ENCODE data around the gene DPM2. TPM values are rescaled to one million over a fixed set of nuclear protein-coding genes. Genes with fewer than 3 reads are reported as not detected.

Gene DPM2
- total RNA-seq, 1 donor from 2014 or later = 32.7 TPM

DNA sequence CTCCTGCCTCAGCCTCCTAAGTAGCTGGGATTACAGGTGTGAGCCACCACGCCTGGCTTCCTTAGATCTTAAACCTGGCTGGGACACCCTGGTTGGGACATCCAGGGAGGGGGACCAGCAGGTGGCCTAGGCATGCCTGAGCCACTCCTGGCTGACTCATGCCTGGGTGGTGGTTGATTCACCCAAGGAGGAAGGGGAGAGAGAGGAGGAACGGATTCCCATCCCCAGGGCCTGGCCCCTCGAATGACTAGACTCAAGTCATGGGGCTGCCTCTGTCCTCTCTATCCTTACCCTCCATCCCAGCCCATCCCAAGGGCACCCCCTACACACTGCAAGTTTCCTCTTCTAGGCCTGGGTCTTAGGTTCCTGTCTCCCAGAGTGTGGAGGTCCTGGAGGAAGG lies 30.4 kb upstream of the DPM2 start:
- no peak for FAIRE-seq
- Histone ChIP-seq H3K27ac (ENCODE audit: low read depth, low read length) (peak overlapping the region; percentile 69), H3K4me2 (ENCODE audit: low read length) (peak overlapping the region; percentile 40)

DNA sequence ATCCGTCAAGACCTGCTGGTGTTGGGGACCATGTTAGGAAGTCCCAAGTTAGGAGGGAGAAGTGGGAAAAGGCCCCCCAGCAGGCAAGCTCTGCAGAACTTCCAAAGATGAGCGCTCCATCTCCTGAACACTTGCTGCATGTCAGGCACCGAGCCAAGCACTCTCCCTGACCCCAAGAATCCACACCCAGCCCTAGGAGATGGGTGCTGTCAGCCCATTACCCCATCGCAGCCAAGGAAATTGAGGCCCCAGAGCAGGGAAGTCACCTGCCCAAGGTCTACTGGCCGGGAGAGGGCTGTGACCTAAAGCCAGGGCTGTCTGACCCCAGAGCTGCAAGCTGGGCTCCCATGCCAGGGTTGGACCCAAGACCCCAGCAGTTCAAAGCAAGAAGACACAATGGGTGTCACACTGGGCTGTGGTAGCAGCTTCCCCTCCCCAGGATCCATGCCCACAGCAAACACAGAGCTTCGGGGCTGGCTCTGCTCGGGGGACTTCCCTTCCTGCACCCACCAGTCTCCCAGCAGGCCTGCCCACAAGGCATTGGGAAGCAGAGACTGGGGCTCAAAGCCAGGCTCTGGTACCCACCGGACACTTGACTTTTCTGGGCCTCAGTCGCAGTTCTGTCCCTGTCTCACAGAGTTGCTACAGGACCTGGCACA lies 29.6 kb upstream of the DPM2 start:
- Histone ChIP-seq H3K4me2 (ENCODE audit: low read length) (no peak overlapping the region), H3K36me3 (ENCODE audit: insufficient read depth, low read length) (no peaks in the 10 kb centered on the region), H3K27ac (ENCODE audit: low read depth, low read length) (no peak overlapping the region), H3K4me3 (ENCODE audit: insufficient read depth, low read depth, low read length) (no peak overlapping the region), H3K9ac (ENCODE audit: low read length) (no peak overlapping the region), H2AFZ (ENCODE audit: low read depth, low read length) (no peak overlapping the region), H3K4me1 (ENCODE audit: insufficient read depth, low read length) (peaks cover 40% of the 10 kb centered on the region), H3K9me3 (ENCODE audit: insufficient read depth, low read depth, low read length) (no peaks in the 10 kb centered on the region), H3K79me2 (ENCODE audit: insufficient read depth, low read length) (peaks cover 79% of the 10 kb centered on the region), H4K20me1 (ENCODE audit: insufficient read depth, low read length) (peaks cover 34% of the 10 kb centered on the region), H3K27me3 (ENCODE audit: insufficient read depth, low read length) (no peaks in the 10 kb centered on the region)
- H3K4me3 Mint-ChIP-seq (ENCODE audit: unreplicated experiment) = no peak overlapping the region
- H3K27ac Mint-ChIP-seq (ENCODE audit: unreplicated experiment) = no peak overlapping the region
- H3K27me3 Mint-ChIP-seq (ENCODE audit: low read depth, unreplicated experiment) = peaks cover 2% of the 10 kb centered on the region
- H3K9me3 Mint-ChIP-seq (ENCODE audit: unreplicated experiment) = peaks cover 2% of the 10 kb centered on the region
- peaks cover 4% of the 10 kb centered on the region for H3K36me3 Mint-ChIP-seq (ENCODE audit: low read depth, unreplicated experiment)
- peaks cover 39% of the 10 kb centered on the region for H3K4me1 Mint-ChIP-seq (ENCODE audit: low read depth, unreplicated experiment)
- TF ChIP-seq, protein P1, sequence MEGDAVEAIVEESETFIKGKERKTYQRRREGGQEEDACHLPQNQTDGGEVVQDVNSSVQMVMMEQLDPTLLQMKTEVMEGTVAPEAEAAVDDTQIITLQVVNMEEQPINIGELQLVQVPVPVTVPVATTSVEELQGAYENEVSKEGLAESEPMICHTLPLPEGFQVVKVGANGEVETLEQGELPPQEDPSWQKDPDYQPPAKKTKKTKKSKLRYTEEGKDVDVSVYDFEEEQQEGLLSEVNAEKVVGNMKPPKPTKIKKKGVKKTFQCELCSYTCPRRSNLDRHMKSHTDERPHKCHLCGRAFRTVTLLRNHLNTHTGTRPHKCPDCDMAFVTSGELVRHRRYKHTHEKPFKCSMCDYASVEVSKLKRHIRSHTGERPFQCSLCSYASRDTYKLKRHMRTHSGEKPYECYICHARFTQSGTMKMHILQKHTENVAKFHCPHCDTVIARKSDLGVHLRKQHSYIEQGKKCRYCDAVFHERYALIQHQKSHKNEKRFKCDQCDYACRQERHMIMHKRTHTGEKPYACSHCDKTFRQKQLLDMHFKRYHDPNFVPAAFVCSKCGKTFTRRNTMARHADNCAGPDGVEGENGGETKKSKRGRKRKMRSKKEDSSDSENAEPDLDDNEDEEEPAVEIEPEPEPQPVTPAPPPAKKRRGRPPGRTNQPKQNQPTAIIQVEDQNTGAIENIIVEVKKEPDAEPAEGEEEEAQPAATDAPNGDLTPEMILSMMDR (IDR thresholded peaks at IDR 0.05; ENCODE audit: insufficient read depth, low read depth, low read length) = no peak
- no peak for TF ChIP-seq EZH2 (IDR thresholded peaks at IDR 0.05; ENCODE audit: insufficient read depth, low read length)
- FAIRE-seq (no peak), DNase-seq (ENCODE audit: low read depth) (no peak)

More for the DNA sequence above, 30.4 kb upstream of the DPM2 start:
- Mint-ChIP-seq H3K4me3 (ENCODE audit: unreplicated experiment) (no peak overlapping the region), H3K4me1 (ENCODE audit: low read depth, unreplicated experiment) (peaks cover 43% of the 10 kb centered on the region), H3K27ac (ENCODE audit: unreplicated experiment) (peak overlapping the region; percentile 55), H3K9me3 (ENCODE audit: unreplicated experiment) (peaks cover 2% of the 10 kb centered on the region), H3K27me3 (ENCODE audit: low read depth, unreplicated experiment) (peaks cover 2% of the 10 kb centered on the region), H3K36me3 (ENCODE audit: low read depth, unreplicated experiment) (peaks cover 4% of the 10 kb centered on the region)
- peak; percentile 72 for DNase-seq (ENCODE audit: low read depth)
- Histone ChIP-seq H4K20me1 (ENCODE audit: insufficient read depth, low read length) (peaks cover 38% of the 10 kb centered on the region), H3K9me3 (ENCODE audit: insufficient read depth, low read depth, low read length) (no peaks in the 10 kb centered on the region), H3K9ac (ENCODE audit: low read length) (no peak overlapping the region), H3K27me3 (ENCODE audit: insufficient read depth, low read length) (no peaks in the 10 kb centered on the region), H2AFZ (ENCODE audit: low read depth, low read length) (no peak overlapping the region), H3K36me3 (ENCODE audit: insufficient read depth, low read length) (no peaks in the 10 kb centered on the region), H3K4me3 (ENCODE audit: insufficient read depth, low read depth, low read length) (no peak overlapping the region), H3K79me2 (ENCODE audit: insufficient read depth, low read length) (peaks cover 82% of the 10 kb centered on the region), H3K4me1 (ENCODE audit: insufficient read depth, low read length) (peaks cover 40% of the 10 kb centered on the region)
- TF ChIP-seq, protein P1 (IDR thresholded peaks at IDR 0.05; ENCODE audit: insufficient read depth, low read depth, low read length) = no peak

DNA sequence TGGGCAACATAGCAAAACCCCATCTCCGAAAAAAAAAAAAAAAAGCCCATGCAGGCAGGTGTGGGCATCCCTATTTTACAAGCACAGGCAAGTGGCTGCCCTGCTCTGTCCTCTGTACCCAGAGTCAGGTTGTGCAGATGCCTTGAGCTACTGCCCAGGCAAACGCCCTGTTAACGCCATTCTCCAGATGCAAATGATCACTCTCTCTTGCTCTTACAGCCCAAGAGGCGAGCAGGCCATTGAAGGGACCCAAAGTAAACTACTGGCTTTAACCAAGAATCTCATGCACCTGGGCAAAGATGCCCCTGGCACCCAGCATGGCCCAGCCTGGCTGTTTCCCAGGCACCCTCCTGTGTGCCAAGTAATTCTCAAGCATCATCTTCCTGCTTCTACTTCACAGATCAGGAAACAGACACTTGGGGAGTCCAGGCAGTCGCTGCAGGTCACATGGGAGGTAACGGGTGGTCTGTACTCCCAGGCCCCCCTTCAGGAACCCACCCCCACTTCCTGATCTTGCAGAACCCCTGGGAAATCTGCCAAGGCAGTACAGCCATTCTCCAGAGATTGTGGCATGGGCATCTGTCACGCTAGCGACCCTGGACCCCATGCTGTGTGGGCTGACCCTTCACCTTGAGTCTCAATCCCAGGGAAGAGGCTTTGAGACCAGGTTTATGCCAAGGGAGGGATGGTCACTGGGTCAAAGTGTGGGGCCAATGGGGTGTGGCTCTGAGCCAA lies 28.9 kb upstream of the DPM2 start:
- TF ChIP-seq, protein P1 (IDR thresholded peaks at IDR 0.05; ENCODE audit: insufficient read depth, low read depth, low read length) = no peak
- TF ChIP-seq EZH2 (IDR thresholded peaks at IDR 0.05; ENCODE audit: insufficient read depth, low read length) = no peak
- H3K4me1 ChIP-seq (ENCODE audit: insufficient read depth, low read length) = peaks cover 40% of the 10 kb centered on the region
- peak overlapping the region; percentile 86 for H3K27ac ChIP-seq (ENCODE audit: low read depth, low read length)
- peaks cover 73% of the 10 kb centered on the region for H3K79me2 ChIP-seq (ENCODE audit: insufficient read depth, low read length)
- no peaks in the 10 kb centered on the region for H3K27me3 ChIP-seq (ENCODE audit: insufficient read depth, low read length)
- H3K9ac ChIP-seq (ENCODE audit: low read length) = no peak overlapping the region
- Mint-ChIP-seq H3K4me3 (ENCODE audit: unreplicated experiment) (no peak overlapping the region), H3K9me3 (ENCODE audit: unreplicated experiment) (peaks cover 2% of the 10 kb centered on the region), H3K27me3 (ENCODE audit: low read depth, unreplicated experiment) (no peaks in the 10 kb centered on the region), H3K27ac (ENCODE audit: unreplicated experiment) (no peak overlapping the region), H3K4me1 (ENCODE audit: low read depth, unreplicated experiment) (peaks cover 32% of the 10 kb centered on the region), H3K36me3 (ENCODE audit: low read depth, unreplicated experiment) (peaks cover 4% of the 10 kb centered on the region)
- H3K4me2 ChIP-seq (ENCODE audit: low read length) = no peak overlapping the region
- H3K36me3 ChIP-seq (ENCODE audit: insufficient read depth, low read length) = no peaks in the 10 kb centered on the region
- DNase-seq (ENCODE audit: low read depth) (no peak), FAIRE-seq (no peak)
- H3K9me3 ChIP-seq (ENCODE audit: insufficient read depth, low read depth, low read length) = no peaks in the 10 kb centered on the region
- no peak overlapping the region for H2AFZ ChIP-seq (ENCODE audit: low read depth, low read length)
- no peak overlapping the region for H3K4me3 ChIP-seq (ENCODE audit: insufficient read depth, low read depth, low read length)
- H4K20me1 ChIP-seq (ENCODE audit: insufficient read depth, low read length) = peaks cover 28% of the 10 kb centered on the region
